GM23338 (cell line): ENCODE results near the gene LXN.

Experiments used
- CREB1 ChIP-seq: fragments of 250-450 bp; sonication (Bioruptor Pico); IDR thresholded peaks from 2 replicates; pipeline ENCODE4 v1.5.0; 2020; ENCODE audit warnings: low read depth, mild to moderate bottlenecking, moderate library complexity
- ETS1 ChIP-seq: IDR thresholded peaks from 2 replicates; pipeline ENCODE4 v1.6.1; 2016; ENCODE audit warnings: antibody characterized with exemption
- EZH2 ChIP-seq: fragments of 200-600 bp; sonication (generic); IDR thresholded peaks from one replicate; pipeline ENCODE4 v1.8.0; 2017; ENCODE audit warnings: antibody characterized with exemption, mild to moderate bottlenecking, low read depth; ENCODE audit not compliant: unreplicated experiment
- EZH2phosphoT487 ChIP-seq: fragments of 200-600 bp; sonication (generic); IDR thresholded peaks from one replicate; pipeline ENCODE4 v1.8.1; 2018; ENCODE audit warnings: antibody characterized with exemption; ENCODE audit not compliant: unreplicated experiment
- NANOG ChIP-seq: IDR thresholded peaks from 2 replicates; pipeline ENCODE4 v1.6.1; 2016; ENCODE audit warnings: antibody characterized with exemption, borderline replicate concordance
- POLR2AphosphoS5 ChIP-seq: IDR thresholded peaks from 2 replicates; pipeline ENCODE4 v1.6.1; 2016; ENCODE audit warnings: antibody characterized with exemption, low read depth
- ZNF114 ChIP-seq: fragments of 250-450 bp; sonication (Bioruptor Pico); IDR thresholded peaks from 2 replicates; pipeline ENCODE4 v1.5.0; 2020; ENCODE audit warnings: mild to moderate bottlenecking, moderate library complexity
- ZNF462 ChIP-seq: fragments of 250-450 bp; sonication (Bioruptor Pico); IDR thresholded peaks from 2 replicates; pipeline ENCODE4 v1.5.0; 2020; ENCODE audit warnings: mild to moderate bottlenecking, moderate library complexity
- TF ChIP-seq, protein P1 (sequence below), 2 experiments: fragments of 200-600 bp in 1 of 2; sonication (generic) in 1 of 2; conservative IDR thresholded peaks; 2 replicates each; pipeline versions ENCODE4 v1.5.1 to v1.6.1; 2016 to 2017; ENCODE audit warnings: antibody characterized with exemption in 2 of 2, low read depth in 2 of 2, mild to moderate bottlenecking in 2 of 2, moderate library complexity in 1 of 2
- TF ChIP-seq, protein P2 (sequence below): IDR thresholded peaks from one replicate; pipeline ENCODE4 v1.6.1; 2018; ENCODE audit warnings: antibody characterized with exemption; ENCODE audit not compliant: unreplicated experiment

DNA sequence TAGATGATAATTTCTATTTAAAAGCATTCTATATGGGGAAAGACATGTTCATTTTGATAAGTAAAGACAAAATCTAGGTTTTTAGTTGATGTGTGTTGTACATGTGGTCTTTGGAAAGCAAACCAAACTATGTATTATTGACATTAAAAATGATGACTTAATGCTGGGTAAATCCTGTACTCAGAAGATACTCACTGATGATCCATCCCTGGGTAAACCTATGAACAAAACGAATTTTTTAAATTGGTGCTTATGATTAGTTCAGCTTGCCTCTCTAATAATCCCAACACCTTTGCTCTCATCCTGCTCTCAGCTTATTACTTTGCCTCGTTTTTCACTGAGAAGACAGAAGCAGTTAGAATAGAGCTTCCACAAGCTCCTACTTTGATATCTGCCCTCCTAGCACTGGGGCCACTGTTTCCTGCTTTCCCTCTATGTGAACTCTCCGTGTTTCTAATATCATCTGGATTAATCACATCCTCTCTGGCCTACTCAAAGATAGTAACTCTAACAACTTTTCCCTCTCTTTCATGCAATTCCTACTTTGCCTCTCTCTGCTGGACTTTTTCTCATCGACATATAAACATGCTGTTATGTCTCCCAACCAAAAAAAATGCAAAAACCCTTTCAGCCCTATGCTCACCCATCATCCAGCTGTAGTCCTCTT lies 30.5 kb upstream of the LXN start:
- TF ChIP-seq, protein P1, sequence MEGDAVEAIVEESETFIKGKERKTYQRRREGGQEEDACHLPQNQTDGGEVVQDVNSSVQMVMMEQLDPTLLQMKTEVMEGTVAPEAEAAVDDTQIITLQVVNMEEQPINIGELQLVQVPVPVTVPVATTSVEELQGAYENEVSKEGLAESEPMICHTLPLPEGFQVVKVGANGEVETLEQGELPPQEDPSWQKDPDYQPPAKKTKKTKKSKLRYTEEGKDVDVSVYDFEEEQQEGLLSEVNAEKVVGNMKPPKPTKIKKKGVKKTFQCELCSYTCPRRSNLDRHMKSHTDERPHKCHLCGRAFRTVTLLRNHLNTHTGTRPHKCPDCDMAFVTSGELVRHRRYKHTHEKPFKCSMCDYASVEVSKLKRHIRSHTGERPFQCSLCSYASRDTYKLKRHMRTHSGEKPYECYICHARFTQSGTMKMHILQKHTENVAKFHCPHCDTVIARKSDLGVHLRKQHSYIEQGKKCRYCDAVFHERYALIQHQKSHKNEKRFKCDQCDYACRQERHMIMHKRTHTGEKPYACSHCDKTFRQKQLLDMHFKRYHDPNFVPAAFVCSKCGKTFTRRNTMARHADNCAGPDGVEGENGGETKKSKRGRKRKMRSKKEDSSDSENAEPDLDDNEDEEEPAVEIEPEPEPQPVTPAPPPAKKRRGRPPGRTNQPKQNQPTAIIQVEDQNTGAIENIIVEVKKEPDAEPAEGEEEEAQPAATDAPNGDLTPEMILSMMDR (conservative IDR thresholded peaks at IDR 0.05; ENCODE audit: low read depth in 2 of 2), result no peak
- TF ChIP-seq POLR2AphosphoS5 (no peak), EZH2phosphoT487 (no peak), EZH2 (no peak), NANOG (no peak), CREB1 (no peak), ZNF114 (CRISPR knock-in tag) (no peak), ETS1 (no peak), ZNF462 (CRISPR knock-in tag) (no peak)
- TF ChIP-seq, protein P2, sequence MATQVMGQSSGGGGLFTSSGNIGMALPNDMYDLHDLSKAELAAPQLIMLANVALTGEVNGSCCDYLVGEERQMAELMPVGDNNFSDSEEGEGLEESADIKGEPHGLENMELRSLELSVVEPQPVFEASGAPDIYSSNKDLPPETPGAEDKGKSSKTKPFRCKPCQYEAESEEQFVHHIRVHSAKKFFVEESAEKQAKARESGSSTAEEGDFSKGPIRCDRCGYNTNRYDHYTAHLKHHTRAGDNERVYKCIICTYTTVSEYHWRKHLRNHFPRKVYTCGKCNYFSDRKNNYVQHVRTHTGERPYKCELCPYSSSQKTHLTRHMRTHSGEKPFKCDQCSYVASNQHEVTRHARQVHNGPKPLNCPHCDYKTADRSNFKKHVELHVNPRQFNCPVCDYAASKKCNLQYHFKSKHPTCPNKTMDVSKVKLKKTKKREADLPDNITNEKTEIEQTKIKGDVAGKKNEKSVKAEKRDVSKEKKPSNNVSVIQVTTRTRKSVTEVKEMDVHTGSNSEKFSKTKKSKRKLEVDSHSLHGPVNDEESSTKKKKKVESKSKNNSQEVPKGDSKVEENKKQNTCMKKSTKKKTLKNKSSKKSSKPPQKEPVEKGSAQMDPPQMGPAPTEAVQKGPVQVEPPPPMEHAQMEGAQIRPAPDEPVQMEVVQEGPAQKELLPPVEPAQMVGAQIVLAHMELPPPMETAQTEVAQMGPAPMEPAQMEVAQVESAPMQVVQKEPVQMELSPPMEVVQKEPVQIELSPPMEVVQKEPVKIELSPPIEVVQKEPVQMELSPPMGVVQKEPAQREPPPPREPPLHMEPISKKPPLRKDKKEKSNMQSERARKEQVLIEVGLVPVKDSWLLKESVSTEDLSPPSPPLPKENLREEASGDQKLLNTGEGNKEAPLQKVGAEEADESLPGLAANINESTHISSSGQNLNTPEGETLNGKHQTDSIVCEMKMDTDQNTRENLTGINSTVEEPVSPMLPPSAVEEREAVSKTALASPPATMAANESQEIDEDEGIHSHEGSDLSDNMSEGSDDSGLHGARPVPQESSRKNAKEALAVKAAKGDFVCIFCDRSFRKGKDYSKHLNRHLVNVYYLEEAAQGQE, result no peak
